Muscle layer of colon (tissue), 2 donors: Measurements from ENCODE around the gene ZNF549.

Source experiments
- H3K27ac ChIP-seq: one replicate; pipeline ENCODE4 v1.7.0; 2013; ENCODE audit warnings: low read depth, mild to moderate bottlenecking, low read length, moderate library complexity
- H3K27me3 ChIP-seq, 2 donors: one replicate each; pipeline ENCODE4 v1.7.0; 2013; ENCODE audit warnings: low read length in 2 of 2, mild to moderate bottlenecking in 2 of 2; ENCODE audit not compliant: insufficient read depth in 2 of 2, control insufficient read depth in 1 of 2
- H3K36me3 ChIP-seq: one replicate; pipeline ENCODE4 v1.7.0; 2013; ENCODE audit warnings: mild to moderate bottlenecking, low read length; ENCODE audit not compliant: insufficient read depth
- H3K4me1 ChIP-seq: one replicate; pipeline ENCODE4 v1.7.0; 2013; ENCODE audit warnings: mild to moderate bottlenecking, low read length; ENCODE audit not compliant: insufficient read depth
- H3K4me3 ChIP-seq, 2 donors: one replicate each; pipeline ENCODE4 v1.7.0; 2013; ENCODE audit warnings: low read length in 2 of 2, low read depth in 1 of 2, mild to moderate bottlenecking in 1 of 2, moderate library complexity in 1 of 2
- H3K9ac ChIP-seq: one replicate; pipeline ENCODE4 v1.7.0; 2013; ENCODE audit warnings: low read length
- H3K9me3 ChIP-seq: one replicate; pipeline ENCODE4 v1.7.0; 2013; ENCODE audit warnings: mild to moderate bottlenecking, low read length
- donor health status: abdominal sarcoma.
- donor health status: Adenocarcinoma of cecum.

The ZNF549 gene

DNA sequence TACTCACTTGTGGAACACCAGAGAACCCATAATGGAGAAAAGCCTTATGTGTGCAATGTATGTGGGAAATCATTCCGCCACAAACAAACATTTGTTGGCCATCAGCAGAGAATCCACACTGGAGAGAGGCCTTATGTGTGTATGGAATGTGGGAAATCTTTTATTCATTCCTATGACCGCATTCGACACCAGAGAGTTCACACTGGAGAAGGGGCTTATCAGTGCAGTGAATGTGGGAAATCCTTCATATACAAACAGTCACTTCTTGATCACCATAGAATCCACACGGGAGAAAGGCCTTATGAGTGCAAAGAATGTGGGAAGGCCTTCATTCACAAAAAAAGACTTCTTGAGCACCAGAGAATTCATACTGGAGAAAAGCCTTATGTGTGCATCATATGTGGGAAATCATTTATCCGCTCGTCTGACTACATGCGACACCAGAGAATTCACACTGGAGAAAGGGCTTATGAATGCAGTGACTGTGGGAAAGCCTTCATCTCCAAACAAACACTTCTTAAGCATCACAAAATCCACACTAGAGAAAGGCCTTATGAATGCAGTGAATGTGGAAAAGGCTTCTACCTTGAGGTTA lies 10.9 kb downstream of the ZNF549 start:
- Histone ChIP-seq H3K36me3 (peaks cover 68% of the 10 kb centered on the region), H3K27me3 (no peaks in the 10 kb centered on the region), H3K4me3 (peak overlapping the region in 1 of 2 donors; percentile 19), H3K9ac (no peak overlapping the region), H3K4me1 (no peaks in the 10 kb centered on the region), H3K9me3 (peaks cover 72% of the 10 kb centered on the region), H3K27ac (no peak overlapping the region)

DNA sequence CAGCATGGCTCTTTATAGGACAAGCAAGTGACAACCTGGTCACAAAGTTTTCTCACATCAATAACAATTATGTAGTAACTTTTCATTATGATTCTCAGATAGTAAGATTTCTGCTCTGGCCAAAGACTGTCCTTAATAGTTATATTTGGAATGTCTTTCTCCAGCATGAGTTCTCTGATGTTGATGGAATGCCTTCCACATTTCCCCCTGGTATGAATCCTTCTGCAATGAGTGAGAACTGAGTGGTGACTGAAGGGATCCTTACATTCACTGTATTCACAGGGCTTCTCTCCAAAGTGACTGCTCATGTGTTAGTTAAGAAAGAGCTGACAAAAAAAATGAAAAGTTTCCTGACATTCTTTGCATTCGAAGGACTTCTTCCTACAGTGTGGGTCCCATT lies 19.4 kb downstream of the ZNF549 start:
- Histone ChIP-seq H3K27me3 (no peaks in the 10 kb centered on the region), H3K9ac (no peak overlapping the region), H3K4me1 (no peaks in the 10 kb centered on the region), H3K27ac (no peak overlapping the region), H3K36me3 (peaks cover 83% of the 10 kb centered on the region), H3K4me3 (peak overlapping the region in 1 of 2 donors; percentile 35), H3K9me3 (peaks cover 63% of the 10 kb centered on the region)

DNA sequence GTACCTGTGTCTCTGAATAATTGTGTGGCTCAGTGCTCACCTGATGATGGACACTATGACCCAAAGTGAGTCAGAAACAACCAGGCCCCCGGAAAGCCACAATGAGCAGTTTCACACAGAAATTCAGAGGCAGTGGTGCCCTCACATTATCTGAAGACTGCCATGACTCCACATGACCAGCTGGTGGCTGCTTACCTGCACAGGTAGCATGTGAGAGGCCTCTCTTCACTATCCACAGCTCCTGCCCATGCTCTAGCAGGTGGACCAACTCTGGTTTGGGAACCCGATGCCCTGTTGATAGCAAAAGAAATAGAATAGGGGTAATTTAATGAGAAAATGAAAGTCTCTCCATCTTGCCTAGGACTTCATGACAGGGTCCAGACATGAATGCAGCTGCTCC lies 25.3 kb downstream of the ZNF549 start:
- Histone ChIP-seq H3K4me3 (peak overlapping the region in 1 of 2 donors; percentile 22), H3K27ac (no peak overlapping the region), H3K36me3 (peaks cover 80% of the 10 kb centered on the region), H3K9ac (no peak overlapping the region), H3K27me3 (no peaks in the 10 kb centered on the region), H3K9me3 (peaks cover 70% of the 10 kb centered on the region), H3K4me1 (no peaks in the 10 kb centered on the region)

DNA sequence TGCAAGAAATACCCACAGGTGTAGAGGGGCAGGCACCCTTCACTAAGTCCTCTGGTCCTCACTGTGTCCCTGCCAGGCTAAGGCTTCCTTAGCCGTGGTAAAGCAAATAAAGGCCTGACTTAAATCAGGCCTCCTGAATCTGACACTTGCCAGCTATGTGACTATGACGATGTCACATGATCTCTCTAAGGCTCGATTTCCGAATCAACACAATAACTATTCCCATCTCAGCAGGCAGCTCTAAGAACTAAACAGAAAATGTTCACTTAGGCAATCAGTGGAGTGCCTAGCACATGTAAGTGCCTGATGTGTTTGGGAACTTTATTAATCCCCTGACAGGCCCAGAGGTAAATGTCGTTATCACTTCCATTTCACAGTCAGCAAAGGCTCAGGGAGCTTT lies 30.5 kb downstream of the ZNF549 start:
- Histone ChIP-seq H3K4me3 (peak overlapping the region in 1 of 2 donors; percentile 88), H3K4me1 (peaks cover 14% of the 10 kb centered on the region), H3K27me3 (no peaks in the 10 kb centered on the region), H3K9me3 (peaks cover 30% of the 10 kb centered on the region), H3K9ac (no peak overlapping the region), H3K36me3 (peaks cover 34% of the 10 kb centered on the region), H3K27ac (no peak overlapping the region)

DNA sequence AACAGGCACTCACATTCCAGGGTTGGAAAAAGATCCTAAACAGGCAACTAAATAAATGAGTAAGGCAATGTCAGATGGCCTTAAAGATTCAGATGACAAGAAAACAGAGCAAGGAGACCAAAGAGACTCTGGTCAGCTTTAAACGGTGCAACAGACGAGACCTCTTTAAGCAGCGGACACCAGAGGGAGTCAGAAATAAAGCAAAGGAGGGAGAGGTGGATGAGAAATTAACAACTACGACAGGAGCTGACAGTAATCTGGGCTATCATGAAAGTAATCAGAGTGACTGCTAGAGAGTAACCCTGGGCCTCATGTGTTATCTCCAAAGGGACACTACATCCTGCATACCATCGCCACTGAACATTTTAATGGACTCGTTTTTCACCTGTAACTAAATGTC lies 31.4 kb downstream of the ZNF549 start:
- peaks cover 25% of the 10 kb centered on the region for H3K36me3 ChIP-seq
- peaks cover 22% of the 10 kb centered on the region for H3K9me3 ChIP-seq
- no peak overlapping the region for H3K27ac ChIP-seq
- no peaks in the 10 kb centered on the region for H3K27me3 ChIP-seq
- H3K9ac ChIP-seq: peak overlapping the region; percentile 50
- peaks cover 14% of the 10 kb centered on the region for H3K4me1 ChIP-seq
- H3K4me3 ChIP-seq: peak overlapping the region; percentile 50 to 88

DNA sequence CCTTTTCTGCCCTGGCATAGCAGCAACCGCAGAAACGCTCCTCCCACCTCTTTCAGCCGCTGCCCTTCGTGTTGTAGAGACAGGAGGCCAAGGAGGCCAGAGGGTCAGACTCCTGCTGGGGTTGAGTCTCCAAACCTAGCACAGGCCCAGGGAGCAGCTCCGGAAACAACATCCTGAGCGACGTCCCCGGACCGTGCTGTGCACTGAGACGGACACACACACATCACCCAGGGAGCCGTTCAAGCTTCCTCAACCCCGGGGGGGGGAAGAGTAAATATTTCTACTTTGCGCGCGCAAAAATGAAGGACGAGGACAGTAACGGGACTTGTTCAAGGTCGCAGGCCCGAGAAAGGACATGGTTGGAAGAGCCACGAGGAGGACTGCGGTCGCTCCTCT lies 31.9 kb downstream of the ZNF549 start:
- Histone ChIP-seq H3K9me3 (peaks cover 19% of the 10 kb centered on the region), H3K9ac (peak overlapping the region; percentile 50), H3K4me1 (peaks cover 14% of the 10 kb centered on the region), H3K27ac (peak overlapping the region; percentile 4), H3K36me3 (peaks cover 21% of the 10 kb centered on the region), H3K27me3 (no peaks in the 10 kb centered on the region), H3K4me3 (peak overlapping the region; percentile 50 to 88)

DNA sequence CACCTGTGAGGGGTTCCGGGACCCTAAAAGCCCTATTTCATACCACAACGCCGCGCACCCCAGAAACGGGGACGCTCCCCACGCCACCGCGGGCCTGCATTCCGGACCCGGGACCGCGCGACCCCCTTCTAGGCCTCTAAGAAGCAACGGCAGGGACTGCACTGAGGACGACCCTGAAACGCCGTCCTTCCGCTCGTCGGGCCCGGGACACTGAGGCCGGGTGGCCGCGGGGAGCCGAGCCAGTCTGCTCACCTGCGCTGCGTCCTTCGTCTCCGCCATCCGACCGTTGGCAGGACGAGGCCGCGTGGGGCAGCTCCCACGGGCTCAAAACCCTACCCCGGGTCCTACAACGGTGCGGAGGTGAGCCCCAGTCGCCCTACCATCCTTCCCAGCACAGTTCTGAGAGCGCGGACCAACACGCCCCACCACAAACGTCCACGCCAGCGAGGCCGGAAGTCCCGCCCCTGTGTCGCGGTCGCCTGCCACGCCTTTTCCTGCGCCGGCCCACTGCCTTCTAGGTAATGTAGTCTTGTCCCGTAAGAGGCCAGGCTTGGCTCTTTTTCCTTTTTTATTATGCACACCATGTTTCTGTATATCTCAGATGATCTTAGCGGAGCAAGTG lies 32.4 kb downstream of the ZNF549 start, which contains the start of gene ZNF550:
TSS of gene ZNF550 (minus strand) at position 460 of the 622 bp plus-strand sequence. CDS start at position 279, 181 bp downstream.
- Histone ChIP-seq H3K27ac (peak within 1 kb of the TSS; percentile 4), H3K9ac (peak within 1 kb of the TSS; percentile 50), H3K9me3 (peaks cover 17% of the 10 kb centered on the region), H3K36me3 (peaks cover 16% of the 10 kb centered on the region), H3K4me1 (peaks cover 14% of the 10 kb centered on the region), H3K27me3 (no peaks in the 10 kb centered on the region), H3K4me3 (peak within 1 kb of the TSS; percentile 50 to 88)

DNA sequence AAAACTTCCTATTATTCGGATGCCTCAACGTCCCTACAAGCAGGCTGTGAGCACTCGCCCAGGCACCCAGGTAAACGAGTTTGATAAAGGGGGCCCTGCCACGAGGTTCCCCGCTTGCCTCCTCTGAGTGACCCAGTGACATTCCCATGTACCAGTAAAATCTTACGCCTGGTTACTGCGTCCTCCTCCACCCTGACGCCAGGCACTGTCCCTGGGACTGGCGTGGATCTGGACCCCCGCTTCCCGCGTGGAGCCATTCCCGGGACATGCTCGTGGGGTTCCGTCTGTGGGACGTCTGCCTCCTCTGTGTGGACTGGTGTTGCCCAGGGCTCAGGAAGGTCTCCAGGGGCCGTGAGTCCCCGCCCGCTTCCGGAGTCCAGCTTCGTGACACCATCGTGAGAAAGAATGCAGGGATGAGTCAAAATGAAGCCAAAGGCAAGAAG lies 32.9 kb downstream of the ZNF549 start:
- no peak overlapping the region for H3K27ac ChIP-seq

DNA sequence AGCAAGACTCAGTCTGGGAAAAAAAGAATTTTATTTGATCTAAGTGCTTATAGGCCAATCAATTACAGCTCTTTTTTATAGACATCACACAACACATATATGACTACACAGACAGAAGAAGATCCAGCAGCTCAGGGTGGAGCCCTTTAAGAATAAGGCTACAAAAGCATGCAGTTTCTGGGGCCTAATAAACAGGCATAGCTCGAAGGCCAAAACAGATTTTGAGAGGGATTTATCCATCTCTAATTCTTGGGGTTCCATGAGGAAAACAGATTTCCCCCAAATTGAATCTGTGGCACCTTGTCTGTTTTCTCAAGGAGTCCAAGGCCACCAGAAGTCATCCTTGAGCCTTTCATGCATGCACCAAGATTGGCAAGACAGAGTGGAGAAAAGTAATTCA lies 36.4 kb downstream of the ZNF549 start:
- H3K9me3 ChIP-seq: peaks cover 28% of the 10 kb centered on the region
- H3K9ac ChIP-seq: no peak overlapping the region
- no peaks in the 10 kb centered on the region for H3K36me3 ChIP-seq
- H3K27me3 ChIP-seq: no peaks in the 10 kb centered on the region
- H3K4me1 ChIP-seq: peaks cover 5% of the 10 kb centered on the region
- no peak overlapping the region for H3K4me3 ChIP-seq
- no peak overlapping the region for H3K27ac ChIP-seq

More for the DNA sequence above, 32.9 kb downstream of the ZNF549 start:
- Histone ChIP-seq H3K4me1 (peaks cover 14% of the 10 kb centered on the region), H3K36me3 (peaks cover 10% of the 10 kb centered on the region), H3K9ac (peak overlapping the region; percentile 50), H3K27me3 (no peaks in the 10 kb centered on the region), H3K9me3 (peaks cover 12% of the 10 kb centered on the region), H3K4me3 (peak overlapping the region; percentile 50 to 88)

DNA sequence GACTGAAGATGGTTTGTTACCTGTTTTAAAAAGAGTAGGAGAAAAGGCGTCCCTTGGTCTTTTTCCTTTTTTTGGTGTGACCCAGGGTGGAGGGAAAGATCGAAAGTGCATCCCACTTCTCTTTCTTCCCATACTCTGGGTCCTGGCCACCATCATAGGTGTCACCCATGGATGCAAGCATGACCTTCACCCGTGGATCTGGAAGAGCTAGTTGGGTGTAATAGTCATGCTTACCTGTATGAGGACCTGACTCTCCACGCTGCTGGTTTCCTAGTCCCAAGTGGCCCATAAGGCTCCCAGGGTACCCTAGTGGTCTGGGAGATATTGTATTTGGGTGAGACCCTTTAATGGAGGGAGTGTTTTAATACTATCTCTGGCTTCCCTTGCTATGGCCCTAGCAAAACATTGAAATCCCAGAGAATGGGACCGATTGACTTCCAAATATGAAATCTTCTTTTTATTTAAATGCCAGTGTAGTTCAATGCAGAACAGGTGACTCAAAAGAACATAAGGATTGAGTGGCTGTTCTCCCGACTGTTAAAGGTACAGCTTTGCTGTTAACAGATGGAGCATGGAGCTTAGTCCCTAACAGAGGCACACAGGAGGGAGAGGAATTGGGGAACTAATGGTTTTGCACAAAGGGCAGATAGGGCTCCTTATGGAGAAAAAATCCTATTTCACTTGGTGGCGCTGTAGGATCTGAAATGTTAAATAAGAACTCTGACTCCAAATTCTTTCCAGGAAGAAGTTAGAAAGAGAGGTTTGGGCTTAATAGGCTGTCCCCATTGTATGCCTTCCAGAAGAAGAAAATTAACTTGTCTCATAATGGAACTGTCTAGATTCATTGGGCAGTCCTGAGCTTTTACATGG lies 39.5 kb downstream of the ZNF549 start:
- no peak overlapping the region for H3K9ac ChIP-seq
- H3K36me3 ChIP-seq: no peaks in the 10 kb centered on the region
- H3K27me3 ChIP-seq: no peaks in the 10 kb centered on the region
- peaks cover 45% of the 10 kb centered on the region for H3K9me3 ChIP-seq
- no peaks in the 10 kb centered on the region for H3K4me1 ChIP-seq
- no peak overlapping the region for H3K27ac ChIP-seq
- H3K4me3 ChIP-seq: peak overlapping the region in 1 of 2 donors; percentile 19

DNA sequence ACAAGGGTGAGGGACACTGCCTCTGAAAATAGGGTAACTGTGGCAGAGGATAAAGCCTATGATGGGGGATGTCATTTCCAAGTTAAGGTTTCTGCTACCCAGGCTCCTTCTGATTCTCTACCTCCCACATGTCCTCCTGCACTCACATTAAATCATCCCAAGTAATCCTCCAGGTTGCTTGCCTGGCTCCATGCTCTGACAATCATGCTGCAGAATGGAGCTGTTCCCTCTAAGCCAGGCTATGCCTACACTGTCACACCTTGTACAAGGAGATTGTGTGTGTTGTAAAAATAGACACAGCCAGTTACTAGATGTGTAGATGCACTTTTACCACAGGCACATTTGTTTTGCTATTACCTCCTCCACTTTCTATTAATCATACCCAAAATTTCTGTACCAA lies 43.6 kb downstream of the ZNF549 start:
- Histone ChIP-seq H3K9ac (no peak overlapping the region), H3K27me3 (no peaks in the 10 kb centered on the region), H3K36me3 (peaks cover 38% of the 10 kb centered on the region), H3K27ac (no peak overlapping the region), H3K4me3 (no peak overlapping the region), H3K9me3 (peaks cover 74% of the 10 kb centered on the region), H3K4me1 (no peaks in the 10 kb centered on the region)
